ENCODE measurements around the gene ANKK1.

ANKK1 gene

GRCh38 chr11:113363406-113363805, 24.2 kb upstream of the ANKK1 start:
- TF ChIP-seq POLR2A (IDR thresholded peaks at IDR 0.05; ENCODE audit: low read depth, low read length) (no peak), TAF1 (IDR thresholded peaks at IDR 0.05; ENCODE audit: borderline replicate concordance, low read depth, low read length) (no peak), POLR2AphosphoS5 (IDR thresholded peaks at IDR 0.05; ENCODE audit: low read depth, low read length) (no peak)
- FAIRE-seq, result peak; percentile 17
- no peak for DNase-seq (ENCODE audit: insufficient read length)

GRCh38 chr11:113363996-113364641, 23.5 kb upstream of the ANKK1 start:
- TF ChIP-seq POLR2AphosphoS5 (IDR thresholded peaks at IDR 0.05; ENCODE audit: low read depth, low read length), result no peak
- FAIRE-seq (peak; percentile 5), DNase-seq (ENCODE audit: insufficient read length) (no peak)

GRCh38 chr11:113365895-113366294, 21.7 kb upstream of the ANKK1 start:
- TF ChIP-seq POLR2A (IDR thresholded peaks at IDR 0.05; ENCODE audit: low read depth, low read length) (no peak), POLR2AphosphoS5 (IDR thresholded peaks at IDR 0.05; ENCODE audit: low read depth, low read length) (no peak), TAF1 (IDR thresholded peaks at IDR 0.05; ENCODE audit: borderline replicate concordance, low read depth, low read length) (no peak)
- no peak for FAIRE-seq
- DNase-seq (ENCODE audit: insufficient read length), result no peak

DNA sequence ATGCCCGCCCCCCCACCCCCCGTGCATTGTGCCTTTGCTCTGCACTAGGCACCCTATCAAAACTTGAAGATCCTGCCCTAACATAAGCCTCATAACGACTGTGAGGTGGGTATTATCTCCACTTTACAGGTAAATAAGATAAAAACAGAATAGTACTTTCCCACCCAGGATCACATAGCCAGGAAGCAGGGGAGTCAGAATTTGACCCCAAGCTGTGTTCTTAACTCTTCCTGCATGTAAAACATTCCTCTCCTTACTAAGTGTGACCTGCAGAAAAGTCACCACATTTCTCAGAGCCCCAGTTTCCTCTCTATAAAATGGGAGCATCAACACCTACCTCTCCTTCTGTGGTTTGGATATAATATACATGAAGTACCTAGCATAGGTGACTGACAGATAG, 18.2 kb upstream of the ANKK1 start:
- DNase-seq (ENCODE audit: insufficient read length), result no peak
- no peak for FAIRE-seq
- TF ChIP-seq TAF1 (IDR thresholded peaks at IDR 0.05; ENCODE audit: borderline replicate concordance, low read depth, low read length), result no peak

GRCh38 chr11:113370634-113371033, 16.9 kb upstream of the ANKK1 start:
- TF ChIP-seq POLR2AphosphoS5 (IDR thresholded peaks at IDR 0.05; ENCODE audit: low read depth, low read length) (no peak), TAF1 (IDR thresholded peaks at IDR 0.05; ENCODE audit: borderline replicate concordance, low read depth, low read length) (no peak), POLR2A (IDR thresholded peaks at IDR 0.05; ENCODE audit: low read depth, low read length) (no peak)
- no peak for FAIRE-seq
- no peak for DNase-seq (ENCODE audit: insufficient read length)

DNA sequence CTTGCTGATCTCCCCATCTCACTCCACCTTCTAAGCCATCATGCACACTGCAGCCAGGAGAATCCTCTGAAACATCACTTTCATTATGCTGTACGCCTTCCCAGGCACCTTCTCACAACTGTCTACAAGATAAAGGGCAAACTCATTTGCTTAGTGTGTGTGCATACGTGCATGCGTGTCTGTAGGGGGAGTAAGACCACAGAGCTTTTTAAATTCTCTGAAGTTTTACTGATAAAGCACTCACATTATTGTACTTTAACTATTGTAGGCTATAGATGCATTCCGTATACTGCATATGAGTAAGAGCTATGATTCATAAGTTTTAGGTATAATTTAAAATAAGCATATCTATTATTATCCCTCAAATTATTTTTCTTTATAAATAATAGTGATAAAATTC, 15.3 kb upstream of the ANKK1 start:
- FAIRE-seq (no peak), DNase-seq (ENCODE audit: insufficient read length) (no peak)
- TF ChIP-seq TAF1 (IDR thresholded peaks at IDR 0.05; ENCODE audit: borderline replicate concordance, low read depth, low read length) (no peak), POLR2A (IDR thresholded peaks at IDR 0.05; ENCODE audit: low read depth, low read length) (no peak), POLR2AphosphoS5 (IDR thresholded peaks at IDR 0.05; ENCODE audit: low read depth, low read length) (no peak)

DNA sequence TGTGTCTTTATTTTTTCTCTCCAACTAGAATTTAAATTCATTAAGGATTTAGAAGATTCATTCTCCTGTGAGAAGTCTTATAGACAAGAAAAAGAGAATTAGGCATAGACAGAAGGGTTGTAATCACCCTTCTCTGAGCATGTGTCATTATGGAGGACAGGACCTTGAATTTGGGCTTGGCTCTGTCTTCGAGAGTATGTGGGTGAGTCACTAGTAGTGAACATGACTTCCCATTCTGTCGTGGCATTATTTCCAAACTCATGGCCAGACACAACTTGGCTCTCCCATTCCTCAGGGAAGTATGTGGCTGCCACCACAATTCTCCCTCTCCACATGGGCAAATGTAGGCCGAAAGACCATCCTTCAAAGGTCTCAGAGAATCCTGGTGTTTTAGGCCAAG, 14.3 kb upstream of the ANKK1 start:
- DNase-seq (ENCODE audit: insufficient read length) (no peak), FAIRE-seq (no peak)
- TF ChIP-seq POLR2AphosphoS5 (IDR thresholded peaks at IDR 0.05; ENCODE audit: low read depth, low read length) (no peak), TAF1 (IDR thresholded peaks at IDR 0.05; ENCODE audit: borderline replicate concordance, low read depth, low read length) (no peak), POLR2A (IDR thresholded peaks at IDR 0.05; ENCODE audit: low read depth, low read length) (no peak)

- no peak for FAIRE-seq
Measured at GRCh38 chr11:113373981-113374560, 13.5 kb upstream of the ANKK1 start.

DNA sequence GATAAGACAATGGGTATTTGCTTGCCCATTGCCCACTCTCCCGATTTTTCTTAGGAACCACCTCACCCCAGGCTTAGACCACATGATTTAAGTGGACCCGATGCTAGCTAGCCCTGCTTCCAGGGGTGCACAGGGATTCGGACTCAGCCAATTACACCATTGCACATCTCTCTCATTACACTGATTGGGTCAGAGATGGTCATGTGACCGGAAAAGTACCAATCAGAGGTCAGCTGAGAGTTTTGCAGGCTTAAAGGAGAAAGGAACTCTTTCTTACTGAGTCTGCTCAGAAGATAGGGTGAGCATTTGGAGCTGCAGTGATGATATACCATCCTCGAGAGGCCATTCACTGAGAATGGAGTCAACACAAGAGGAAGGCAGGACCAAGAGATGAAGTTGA, 12.2 kb upstream of the ANKK1 start:
- FAIRE-seq, result no peak
- TF ChIP-seq TAF1 (IDR thresholded peaks at IDR 0.05; ENCODE audit: borderline replicate concordance, low read depth, low read length), result no peak
- TF ChIP-seq POLR2A (IDR thresholded peaks at IDR 0.05; ENCODE audit: low read depth, low read length), result no peak
- no peak for TF ChIP-seq POLR2AphosphoS5 (IDR thresholded peaks at IDR 0.05; ENCODE audit: low read depth, low read length)
- no peak for DNase-seq (ENCODE audit: insufficient read length)

More at GRCh38 chr11:113373981-113374560, 13.5 kb upstream of the ANKK1 start:
- no peak for DNase-seq (ENCODE audit: insufficient read length)
- no peak for TF ChIP-seq POLR2A (IDR thresholded peaks at IDR 0.05; ENCODE audit: low read depth, low read length)
- no peak for TF ChIP-seq POLR2AphosphoS5 (IDR thresholded peaks at IDR 0.05; ENCODE audit: low read depth, low read length)
- TF ChIP-seq TAF1 (IDR thresholded peaks at IDR 0.05; ENCODE audit: borderline replicate concordance, low read depth, low read length), result no peak

DNA sequence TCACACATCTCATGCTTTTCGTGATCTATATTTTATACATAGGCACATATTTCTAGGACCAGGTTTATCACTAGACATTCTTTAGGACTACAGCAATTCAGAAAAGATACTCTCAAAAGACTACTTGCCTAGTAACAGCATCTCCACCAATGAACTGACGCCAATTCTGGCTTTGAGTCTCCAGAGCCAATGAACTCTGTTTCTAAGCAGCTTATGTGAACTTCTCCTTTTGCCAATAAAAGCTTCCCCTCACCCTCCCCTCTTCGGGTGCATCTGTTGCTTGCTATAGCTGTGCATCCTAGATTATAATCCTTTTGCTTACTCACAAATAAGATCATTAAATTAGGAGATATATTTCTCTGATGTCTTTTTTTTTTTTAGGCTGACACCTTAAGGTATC, 11.4 kb upstream of the ANKK1 start:
- FAIRE-seq, result peak; percentile 38
- no peak for DNase-seq (ENCODE audit: insufficient read length)
- TF ChIP-seq POLR2AphosphoS5 (IDR thresholded peaks at IDR 0.05; ENCODE audit: low read depth, low read length) (no peak), TAF1 (IDR thresholded peaks at IDR 0.05; ENCODE audit: borderline replicate concordance, low read depth, low read length) (no peak), POLR2A (IDR thresholded peaks at IDR 0.05; ENCODE audit: low read depth, low read length) (no peak)

- TF ChIP-seq POLR2AphosphoS5 (IDR thresholded peaks at IDR 0.05; ENCODE audit: low read depth, low read length) (no peak), POLR2A (IDR thresholded peaks at IDR 0.05; ENCODE audit: low read depth, low read length) (no peak), TAF1 (IDR thresholded peaks at IDR 0.05; ENCODE audit: borderline replicate concordance, low read depth, low read length) (no peak)
- FAIRE-seq, result no peak
- no peak for DNase-seq (ENCODE audit: insufficient read length)
Measured at GRCh38 chr11:113377681-113378412, 9.7 kb upstream of the ANKK1 start.

- DNase-seq (ENCODE audit: insufficient read length) (no peak), FAIRE-seq (no peak)
- TF ChIP-seq POLR2AphosphoS5 (IDR thresholded peaks at IDR 0.05; ENCODE audit: low read depth, low read length), result no peak
- TF ChIP-seq TAF1 (IDR thresholded peaks at IDR 0.05; ENCODE audit: borderline replicate concordance, low read depth, low read length), result no peak
- no peak for TF ChIP-seq POLR2A (IDR thresholded peaks at IDR 0.05; ENCODE audit: low read depth, low read length)
Measured at GRCh38 chr11:113378692-113379091, 8.9 kb upstream of the ANKK1 start.
